ENCODE data around the gene CACNA2D1.
"Not testable (repeated sequence)": the region's sequence is repeated elsewhere in the genome, so short reads cannot be mapped to it uniquely, and the experiment has no call there.

CACNA2D1 gene

DNA sequence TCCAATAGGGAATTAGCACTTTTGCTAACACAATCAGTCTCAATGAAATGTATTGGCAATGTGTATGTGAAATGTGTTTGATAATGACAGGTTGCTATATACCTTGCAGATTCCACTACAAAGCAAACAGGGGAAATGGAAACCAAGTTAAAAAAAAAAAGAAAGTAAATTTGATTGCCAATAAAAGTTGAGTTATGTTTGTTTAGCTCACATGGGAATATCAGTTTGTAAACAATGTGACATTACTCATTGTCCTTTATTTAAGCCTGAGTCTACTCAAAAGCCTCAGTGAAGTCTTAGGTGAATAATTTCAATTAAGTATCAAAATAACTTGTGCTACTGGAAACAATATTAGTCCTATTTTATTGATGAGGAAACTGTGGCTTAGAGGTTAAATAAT is 285.2 kb downstream of the CACNA2D1 start:
- no peak for DNase-seq

DNA sequence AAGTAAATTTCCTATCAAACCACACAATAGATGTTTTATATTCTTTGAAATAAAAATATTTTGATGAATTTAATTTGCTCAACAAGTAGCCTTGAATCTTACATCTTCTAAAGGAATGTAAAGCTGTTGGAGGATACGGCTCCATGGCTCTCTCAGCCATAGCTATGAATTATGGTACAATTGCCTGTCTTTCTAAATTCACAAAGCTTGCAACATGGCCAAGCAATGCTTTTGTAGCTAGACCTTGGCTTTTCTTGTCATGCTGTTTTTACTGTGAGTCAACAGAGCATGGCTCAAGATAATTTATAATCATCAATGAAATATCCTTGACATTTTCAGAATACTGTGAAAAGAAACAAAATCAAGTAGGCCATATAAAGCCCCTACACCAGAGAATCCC is 286.7 kb downstream of the CACNA2D1 start:
- no peak for DNase-seq

DNA sequence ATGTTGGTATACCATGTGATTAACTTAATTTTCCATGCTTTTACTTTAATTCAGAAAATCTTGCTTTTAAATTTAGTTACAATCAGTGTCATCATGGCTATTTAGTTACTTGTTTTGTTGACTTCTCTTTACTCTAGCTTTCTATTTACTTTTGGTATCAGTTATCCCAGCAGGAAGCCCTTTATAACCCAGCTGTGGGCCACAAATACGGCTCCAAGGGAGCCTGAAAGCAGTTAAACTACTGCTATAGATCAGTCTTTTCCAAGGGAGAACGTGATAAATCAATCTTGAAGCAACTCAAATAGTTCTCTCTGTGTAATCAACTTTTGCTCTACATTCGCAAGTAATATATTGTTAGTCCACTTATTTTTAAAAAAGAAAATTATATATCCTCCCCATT is 287.4 kb downstream of the CACNA2D1 start:
- peak; percentile 30 for DNase-seq

DNA sequence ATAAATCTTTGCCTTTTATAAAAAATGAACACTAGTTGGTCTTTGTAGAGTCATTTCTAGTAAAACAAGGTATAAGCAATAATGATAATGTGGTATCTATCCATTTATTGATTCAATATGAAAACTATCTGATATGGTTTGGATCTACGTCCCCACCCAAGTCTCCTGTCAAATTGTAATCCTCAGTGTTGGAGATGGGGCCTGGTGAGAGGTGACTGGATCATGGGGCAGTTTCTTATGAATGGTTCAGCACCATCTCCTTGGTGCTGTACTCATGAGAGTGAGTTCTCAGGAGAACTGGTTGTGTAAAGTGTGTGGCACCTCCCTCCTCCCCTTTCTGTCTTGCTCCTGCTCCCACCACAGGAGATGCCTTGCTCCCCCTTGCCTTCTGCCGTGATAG is 288.8 kb downstream of the CACNA2D1 start:
- no peak for DNase-seq

DNA sequence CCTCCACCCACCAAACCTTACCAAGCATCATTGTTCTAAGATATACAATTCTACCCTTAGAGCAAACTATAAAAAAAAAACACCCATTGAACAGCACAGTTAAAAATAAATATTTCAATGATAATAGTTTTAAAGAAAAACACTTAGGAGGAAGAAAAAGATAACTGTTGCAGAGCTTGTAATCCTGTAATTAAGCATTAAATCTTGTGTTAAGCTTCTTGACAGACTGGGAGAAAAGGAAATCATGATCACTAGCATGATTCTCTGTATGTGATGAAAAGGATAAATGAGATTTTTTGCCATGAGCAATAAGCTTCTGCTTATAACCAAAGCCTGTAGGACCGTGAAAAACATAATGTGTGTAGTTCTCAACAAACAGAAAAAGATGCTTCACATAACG is 289.8 kb downstream of the CACNA2D1 start:
- DNase-seq = no peak

DNA sequence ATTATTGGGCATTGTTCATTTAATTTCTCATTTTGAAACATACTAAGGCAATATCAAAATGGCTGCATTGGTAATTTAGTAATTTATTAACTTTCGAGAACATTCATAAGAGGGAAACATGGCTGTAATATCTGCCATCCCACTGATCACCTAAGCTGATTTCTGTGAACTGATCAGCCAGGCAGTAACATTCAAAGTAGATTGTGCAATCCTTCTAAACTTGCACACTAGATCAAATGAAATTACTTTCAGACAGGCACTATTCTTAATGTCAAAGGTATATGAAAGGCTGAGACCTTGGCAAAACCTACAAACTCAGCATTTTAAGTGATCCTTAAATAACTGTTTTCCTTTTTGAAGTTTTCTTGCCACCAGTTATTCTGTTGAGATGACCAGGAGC is 290.7 kb downstream of the CACNA2D1 start:
- DNase-seq = no peak

DNA sequence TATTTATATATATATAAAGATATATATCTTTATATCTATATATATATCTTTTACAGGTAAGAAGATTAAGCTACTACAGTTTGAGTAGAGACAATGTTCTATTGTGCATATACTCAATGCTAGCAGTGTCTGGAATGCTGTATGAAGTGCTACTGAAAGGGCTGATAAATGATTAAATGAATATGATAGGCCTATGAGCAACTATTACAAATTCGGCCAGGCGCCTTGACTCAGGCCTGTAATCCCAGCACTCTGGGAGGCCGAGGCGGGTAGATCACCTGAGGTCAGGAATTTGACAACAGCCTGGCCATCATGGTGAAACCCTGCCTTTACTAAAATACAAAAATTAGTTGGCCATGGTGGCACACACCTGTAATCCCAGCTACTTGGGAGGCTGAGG is 297.1 kb downstream of the CACNA2D1 start:
- DNase-seq = no peak

DNA sequence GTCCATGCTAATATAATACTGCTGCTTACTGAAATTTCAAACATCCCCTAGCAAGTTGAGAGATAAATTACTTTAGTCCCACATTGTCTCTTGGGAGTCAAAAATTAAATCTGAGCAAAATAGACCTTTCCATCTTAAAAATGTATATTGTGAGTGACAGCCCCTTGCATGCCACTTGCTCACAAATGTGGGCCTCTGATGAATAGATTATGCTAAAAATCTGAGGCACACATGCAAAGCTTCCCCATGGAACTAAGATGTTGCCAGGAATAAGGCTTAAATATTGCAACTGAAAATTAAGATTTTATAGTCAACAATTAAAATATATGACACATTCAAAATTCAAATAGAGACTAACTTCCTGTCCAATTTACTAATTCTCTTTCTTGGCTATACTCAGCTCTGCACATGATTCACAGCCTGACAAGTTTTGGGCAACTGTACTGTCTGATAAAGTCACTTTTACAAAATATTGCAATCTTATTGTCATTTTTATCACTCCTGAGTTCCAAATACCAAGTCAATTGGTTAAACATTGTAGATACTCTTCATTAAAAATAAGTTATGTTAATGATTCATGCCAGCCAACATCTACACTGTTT is 301.2 kb downstream of the CACNA2D1 start:
- no peak for DNase-seq

DNA sequence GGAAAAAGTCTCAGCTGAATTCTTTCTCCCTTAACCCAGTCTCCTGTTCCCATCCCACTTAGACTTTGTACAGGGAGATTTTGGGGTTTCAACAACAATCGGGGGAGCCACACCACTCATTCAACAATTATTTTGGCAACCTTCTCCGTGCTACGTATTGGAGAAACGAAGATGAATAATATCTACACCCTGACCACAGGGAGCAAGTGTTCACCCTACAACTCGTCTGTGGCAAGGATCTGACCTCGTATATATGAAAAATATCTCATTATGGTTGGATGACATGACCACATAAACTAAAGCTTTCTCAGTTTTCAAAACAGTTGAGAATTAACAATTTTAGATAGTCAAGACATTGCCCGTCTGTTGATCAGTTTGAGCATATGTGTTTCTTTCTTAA is 302.1 kb downstream of the CACNA2D1 start:
- no peak for DNase-seq

DNA sequence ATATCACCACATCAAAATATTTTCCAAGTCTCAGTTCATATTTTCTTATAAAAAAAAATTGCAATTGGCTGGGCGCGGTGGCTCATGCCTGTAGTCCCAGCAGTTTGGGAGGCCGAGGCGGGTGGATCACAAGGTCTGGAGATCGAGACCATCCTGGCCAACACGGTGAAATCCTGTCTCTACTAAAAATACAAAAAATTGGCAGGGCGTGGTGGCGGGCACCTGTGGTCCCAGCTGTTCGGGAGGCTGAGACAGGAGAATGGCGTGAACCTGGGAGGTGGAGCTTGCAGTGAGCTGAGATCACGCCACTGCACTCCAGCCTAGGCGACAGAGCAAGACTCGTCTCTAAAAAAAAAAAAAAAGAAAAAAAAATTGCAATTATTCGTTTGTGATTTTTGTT is 303.0 kb downstream of the CACNA2D1 start:
- DNase-seq = not testable (repeated sequence)

DNA sequence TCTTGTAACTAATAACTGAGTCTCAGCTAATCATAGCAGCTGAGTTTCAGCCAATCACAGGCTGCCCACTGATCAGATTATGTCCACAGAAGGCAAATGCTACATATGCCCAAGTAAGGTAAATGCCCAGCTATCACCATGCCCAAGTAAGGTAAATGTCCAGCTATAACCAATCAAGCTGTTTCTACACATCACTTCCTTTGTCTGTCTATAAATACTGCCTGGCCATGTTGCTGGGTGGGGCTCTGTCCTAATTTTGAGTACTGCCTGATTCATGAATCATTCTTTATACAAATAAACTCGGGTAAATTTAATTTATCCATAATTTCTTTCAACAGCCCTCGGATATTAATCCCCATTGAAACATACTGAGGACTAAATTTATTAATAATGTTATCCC is 312.4 kb downstream of the CACNA2D1 start:
- DNase-seq = no peak

DNA sequence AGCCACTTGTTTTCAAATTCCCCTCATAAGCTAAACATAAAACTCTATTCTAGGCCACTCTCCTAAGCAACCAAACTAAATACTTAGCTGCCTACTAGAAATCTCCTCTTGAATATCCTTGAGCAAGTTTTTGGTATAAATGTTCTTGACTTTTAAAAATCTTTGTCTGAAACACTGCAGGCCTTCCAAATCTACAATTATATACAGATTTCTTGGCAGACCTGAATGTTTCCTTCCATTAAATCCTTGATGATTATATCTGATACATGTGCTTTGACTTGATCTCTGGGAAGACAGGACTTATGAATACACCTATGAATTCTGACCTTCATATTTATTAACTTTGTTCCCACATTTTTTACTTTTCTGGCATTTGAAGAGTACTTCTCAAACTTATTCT is 314.5 kb downstream of the CACNA2D1 start:
- no peak for DNase-seq

DNA sequence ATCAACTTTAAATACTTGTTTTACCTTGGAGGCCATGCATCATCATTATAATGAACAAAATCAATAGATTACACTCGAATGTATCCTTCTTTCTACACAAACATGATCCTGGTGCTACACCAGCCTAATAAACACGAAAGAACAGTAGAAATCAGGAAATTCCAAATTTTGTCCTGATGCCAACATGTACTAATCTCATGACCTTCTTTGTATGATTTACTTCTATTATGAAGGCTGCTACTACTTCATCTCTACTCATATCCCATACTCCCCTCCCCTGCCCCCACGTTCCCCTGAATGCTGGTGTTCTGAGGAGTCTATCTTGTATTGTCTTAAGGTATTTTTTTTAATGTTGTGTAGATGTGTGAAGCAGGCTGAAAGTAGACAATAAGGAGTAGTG is 315.0 kb downstream of the CACNA2D1 start:
- DNase-seq = no peak

DNA sequence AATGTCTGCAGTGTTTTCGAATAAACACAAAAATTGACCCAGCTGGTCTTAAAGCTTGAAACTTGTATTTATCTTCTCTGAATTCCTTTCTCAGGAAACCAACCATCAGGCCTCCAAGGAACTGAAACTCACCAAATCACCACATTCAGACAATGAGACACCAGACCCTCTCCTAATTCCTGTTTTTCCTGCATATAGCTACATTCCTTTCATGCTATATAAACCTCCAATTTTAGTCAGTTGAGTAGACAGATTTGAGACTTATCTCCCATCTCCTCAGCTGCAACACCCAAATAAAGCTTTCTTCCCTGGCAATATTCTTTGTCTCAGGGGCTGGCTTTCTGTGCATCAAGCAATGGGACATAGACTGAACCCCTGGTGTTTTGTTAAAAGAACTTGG is 317.0 kb downstream of the CACNA2D1 start:
- DNase-seq = no peak

DNA sequence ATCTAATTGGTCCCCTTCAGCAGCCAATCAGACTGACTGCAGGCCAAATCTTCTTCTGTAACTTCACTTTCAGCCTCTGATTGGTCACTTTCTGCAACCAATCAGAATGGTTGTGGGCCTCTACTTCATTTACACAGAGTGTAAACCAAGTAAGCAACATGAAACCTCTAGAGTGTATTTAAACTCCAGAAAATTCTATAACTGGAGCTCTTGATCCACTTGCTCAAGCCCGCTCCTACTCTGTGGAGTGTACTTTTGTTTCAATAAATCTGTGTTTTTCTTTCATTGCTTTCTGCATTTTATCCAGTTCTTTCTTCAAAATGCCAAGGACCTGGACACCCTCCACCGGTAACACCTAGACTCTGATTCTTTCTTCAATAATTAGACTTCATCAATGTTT is 319.1 kb downstream of the CACNA2D1 start:
- no peak for DNase-seq

DNA sequence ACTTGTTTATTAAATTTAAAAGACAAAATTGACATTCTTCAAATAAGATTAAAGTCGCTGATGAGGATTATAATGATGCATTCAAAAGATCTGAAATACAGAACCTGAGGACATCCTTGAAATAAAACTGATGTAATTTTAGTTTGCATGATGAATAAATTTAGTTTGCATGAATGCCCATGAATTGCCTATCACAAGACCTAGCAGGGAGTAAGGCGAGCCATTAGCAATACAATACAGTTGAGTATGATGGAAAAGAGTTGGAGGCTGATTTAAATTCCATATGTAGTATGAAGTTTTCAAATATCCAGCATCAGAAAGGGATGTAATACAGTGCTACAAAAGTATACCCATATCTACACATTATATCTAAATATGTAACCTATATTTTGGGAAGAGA is 321.3 kb downstream of the CACNA2D1 start:
- no peak for DNase-seq

DNA sequence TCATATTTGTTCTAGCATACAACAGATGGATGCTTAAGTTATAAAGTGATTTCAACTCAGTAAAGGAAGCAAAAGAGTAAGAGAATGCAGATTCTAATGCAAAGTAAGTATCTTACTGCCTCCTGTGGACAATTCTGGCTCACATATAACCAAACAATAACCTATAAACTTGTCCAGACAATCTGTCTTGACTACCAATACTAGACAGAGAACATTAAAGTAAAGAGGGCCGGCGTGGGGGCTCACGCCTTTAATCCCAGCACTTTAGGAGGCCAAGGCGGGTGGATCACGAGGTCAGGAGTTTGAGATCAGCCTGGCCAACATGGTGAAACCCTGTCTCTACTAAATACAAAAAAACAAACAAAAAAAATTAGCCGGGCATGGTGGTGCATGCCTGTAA is 329.3 kb downstream of the CACNA2D1 start:
- no peak for DNase-seq

DNA sequence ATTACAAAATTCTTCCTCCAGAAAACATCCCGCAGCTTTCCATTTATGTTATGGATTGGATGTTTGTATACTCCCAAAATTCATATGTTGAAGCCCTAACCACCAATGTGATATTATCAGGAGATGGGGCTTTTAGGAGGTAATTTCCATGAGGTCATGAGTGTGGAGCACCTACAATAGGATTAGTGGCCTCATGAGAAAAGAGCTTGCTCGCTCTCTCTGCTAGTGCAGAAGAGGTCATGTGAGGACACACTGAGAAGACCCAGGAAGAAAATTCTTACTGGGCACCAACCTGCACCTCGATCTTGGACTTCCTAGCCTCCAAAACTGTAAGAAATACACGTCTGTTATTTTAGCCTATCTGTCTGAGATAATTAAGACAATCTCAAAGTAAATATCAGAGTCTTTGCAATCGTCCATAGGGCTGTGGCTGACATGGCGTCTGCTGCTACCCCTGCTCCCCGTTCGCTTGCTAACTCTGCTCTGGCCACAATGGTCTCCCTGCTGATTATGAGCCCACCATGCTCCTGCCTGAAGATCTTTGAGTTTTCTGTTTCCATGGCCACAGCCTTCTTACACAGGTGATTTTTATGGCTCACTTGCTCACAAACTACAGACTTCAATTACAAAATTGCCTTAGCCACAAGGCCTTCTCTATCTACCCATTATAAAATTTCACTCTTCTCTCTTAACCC is 333.3 kb downstream of the CACNA2D1 start:
- no peak for DNase-seq

DNA sequence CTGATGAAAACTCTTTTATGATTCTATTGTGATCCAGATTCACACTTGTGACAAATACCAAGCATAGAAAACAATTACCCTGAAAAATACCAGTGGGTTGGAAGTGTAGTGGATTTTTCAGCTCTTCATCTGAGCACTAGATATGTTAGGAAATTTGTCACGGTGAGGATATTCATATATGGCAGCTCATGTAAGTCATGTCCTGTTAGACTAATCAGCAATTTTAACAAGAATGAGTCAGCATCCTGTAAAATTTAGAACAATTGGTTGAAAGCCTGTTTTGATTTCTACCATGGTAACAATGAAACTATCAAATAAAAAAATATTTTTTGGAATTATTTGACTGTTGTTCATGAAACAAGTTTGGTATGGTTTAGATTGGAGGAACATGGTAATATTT is 334.3 kb downstream of the CACNA2D1 start:
- no peak for DNase-seq

DNA sequence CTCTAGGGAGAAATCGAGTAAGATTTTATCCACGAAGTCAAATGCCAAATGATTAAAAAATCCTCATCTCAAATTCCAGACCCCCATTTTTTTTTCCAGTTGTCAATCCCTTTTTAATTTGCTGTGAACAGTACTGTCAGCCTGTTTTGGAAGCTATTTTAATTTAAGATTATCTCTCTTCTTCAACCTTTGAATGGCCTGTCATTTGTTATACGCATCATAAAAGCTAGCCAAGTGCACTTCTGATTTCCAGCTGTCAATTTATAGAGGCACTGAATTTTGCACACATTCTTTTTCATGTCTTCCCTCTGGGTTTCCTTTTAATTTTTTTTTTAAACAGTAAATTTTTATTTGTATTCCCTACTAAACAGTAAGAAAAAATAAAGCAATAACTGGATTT is 337.4 kb downstream of the CACNA2D1 start:
- DNase-seq = no peak

DNA sequence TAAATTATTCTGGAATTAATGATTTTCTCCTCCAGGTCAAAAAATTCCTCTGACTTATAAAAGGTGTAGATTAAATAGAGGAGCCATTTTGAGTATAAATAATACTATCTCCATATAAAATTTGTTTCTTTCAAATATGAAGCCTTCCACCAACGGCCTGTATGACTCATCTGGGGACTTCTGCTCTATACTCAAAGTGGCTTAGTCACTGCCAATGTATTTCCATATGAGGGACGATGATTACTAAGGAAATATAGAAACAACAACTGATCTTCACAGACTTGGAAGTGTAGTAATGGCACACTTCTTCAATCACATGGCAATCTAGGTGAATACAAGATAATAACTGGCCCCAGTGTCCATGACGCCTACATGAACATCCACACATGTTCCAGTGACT is 338.1 kb downstream of the CACNA2D1 start:
- DNase-seq = no peak

DNA sequence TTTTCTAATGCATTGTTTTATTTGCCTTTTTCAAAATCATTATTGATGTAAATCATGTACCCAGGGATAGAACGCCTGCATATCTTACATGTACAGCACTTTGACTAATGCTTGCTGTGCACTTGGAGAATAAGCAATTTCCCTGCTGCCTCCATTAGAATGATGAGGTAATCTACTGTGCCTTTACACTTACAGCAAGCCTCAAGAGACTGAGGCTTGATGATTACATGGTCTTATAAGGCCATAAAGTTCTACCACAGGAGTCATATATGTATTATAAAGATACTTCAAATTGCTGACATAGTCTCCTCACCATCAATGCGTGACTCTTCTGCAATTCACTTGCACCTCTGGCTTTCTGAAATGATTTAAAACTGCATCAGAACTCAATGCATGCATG is 345.2 kb downstream of the CACNA2D1 start:
- no peak for DNase-seq

DNA sequence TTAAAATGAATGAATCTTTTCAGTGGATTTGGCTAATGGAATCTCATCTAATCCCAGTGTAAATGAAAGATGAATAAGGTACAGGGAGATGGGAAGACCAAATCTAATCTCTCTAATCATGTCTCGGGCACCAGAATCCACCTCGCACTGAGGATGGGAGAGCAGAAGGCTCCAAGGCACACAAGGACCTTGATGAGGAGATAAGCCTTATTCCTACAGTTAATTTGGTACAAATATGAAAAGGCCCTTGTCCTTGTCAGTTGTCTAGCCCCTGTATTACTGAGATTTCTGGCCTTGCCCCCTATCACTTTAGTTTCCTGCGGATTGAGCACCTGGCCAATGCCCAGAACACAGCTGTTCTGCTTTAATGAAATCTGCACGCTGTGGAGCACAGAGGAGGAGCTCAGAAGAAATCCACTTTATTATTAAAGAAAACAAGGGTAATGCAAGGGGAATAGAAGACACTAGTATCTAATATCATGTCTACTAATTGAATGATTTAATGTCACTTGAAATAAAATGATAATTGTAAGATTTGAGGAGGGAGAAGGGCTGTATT is 352.4 kb downstream of the CACNA2D1 start:
- DNase-seq = no peak

DNA sequence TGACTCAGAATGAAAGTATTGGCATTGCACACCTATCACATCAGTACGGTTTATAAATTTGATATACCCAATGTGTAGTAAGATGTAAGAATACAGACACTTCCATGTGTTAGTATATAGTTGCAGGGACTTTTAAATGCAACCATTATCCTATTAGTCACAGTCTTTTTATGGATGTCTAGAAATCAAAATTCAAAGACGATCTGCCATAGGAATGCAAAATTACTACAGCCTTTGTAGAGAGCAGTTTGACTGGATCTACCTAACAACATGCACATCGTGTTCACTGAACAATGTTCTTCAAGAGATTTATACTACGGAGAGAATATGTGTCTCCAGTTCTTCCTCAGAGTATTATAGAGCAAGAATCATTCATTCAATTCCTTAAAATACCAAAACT is 356.5 kb downstream of the CACNA2D1 start:
- no peak for DNase-seq

DNA sequence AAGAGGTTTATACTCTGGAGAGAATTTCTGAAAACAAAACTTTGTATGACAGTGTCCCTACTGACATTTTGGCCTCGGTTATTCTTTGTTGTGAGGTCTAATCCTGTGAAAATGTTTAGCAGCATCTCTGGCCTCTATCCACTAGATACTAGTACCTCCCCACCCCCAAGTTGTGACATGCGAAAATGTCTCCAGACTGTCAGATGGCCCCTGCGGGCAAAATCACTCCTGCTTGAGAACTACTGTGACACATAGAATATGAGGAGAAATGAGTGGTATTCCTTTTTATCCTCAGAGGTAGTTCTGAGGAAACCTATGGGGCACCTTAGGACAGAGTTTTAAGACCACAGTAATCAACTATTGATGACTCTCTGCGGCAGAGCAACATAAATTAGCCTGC is 358.5 kb downstream of the CACNA2D1 start:
- DNase-seq = no peak

All from NCI-H2029 treated with DMSO at 0.1 percent for 48 hours (cell line).